Aorta (tissue), 5 donors: ENCODE results near the gene WFDC8. TPM values are rescaled to one million over a fixed set of nuclear protein-coding genes. Genes with fewer than 3 reads are reported as not detected.

ENCODE experiments used
- ATAC-seq: fragments of 200-7000 bp; cut with Tn5 transposase; one replicate; pipeline ENCODE4 v1.9.1; 2022; ENCODE audit warnings: moderate library complexity; ENCODE audit not compliant: low FRiP score
- DNase-seq, 2 donors: peaks; one replicate each; pipeline ENCODE4 v3.0.0-alpha.2; 2020
- H3K27ac ChIP-seq, 2 donors: one replicate each; pipeline ENCODE4 v1.5.1; 2013; ENCODE audit warnings: low read length in 2 of 2, mild to moderate bottlenecking in 2 of 2, moderate library complexity in 2 of 2, control low read depth in 1 of 2, inconsistent platforms in 1 of 2, low read depth in 1 of 2
- H3K27me3 ChIP-seq, 2 donors: one replicate each; pipeline ENCODE4 v1.6.1; 2013; ENCODE audit warnings: control low read depth in 1 of 2, low read length in 1 of 2, mild to moderate bottlenecking in 1 of 2, moderate library complexity in 1 of 2; ENCODE audit not compliant: insufficient read depth in 2 of 2, control insufficient read depth in 1 of 2
- H3K36me3 ChIP-seq, 2 donors: one replicate each; pipeline ENCODE4 v1.6.1; 2013; ENCODE audit warnings: control low read depth in 1 of 2, low read length in 1 of 2, mild to moderate bottlenecking in 1 of 2; ENCODE audit not compliant: insufficient read depth in 2 of 2, control insufficient read depth in 1 of 2
- H3K4me1 ChIP-seq, 2 donors: one replicate each; pipeline ENCODE4 v1.6.1; 2013; ENCODE audit warnings: low read length in 2 of 2, control low read depth in 1 of 2, mild to moderate bottlenecking in 1 of 2, moderate library complexity in 1 of 2; ENCODE audit not compliant: insufficient read depth in 2 of 2, control insufficient read depth in 1 of 2
- H3K4me3 ChIP-seq, 2 donors: one replicate each; pipeline ENCODE4 v1.5.1; 2013; ENCODE audit warnings: low read length in 2 of 2, control low read depth in 1 of 2, mild to moderate bottlenecking in 1 of 2
- H3K9me3 ChIP-seq: one replicate; pipeline ENCODE4 v1.6.1; 2013; ENCODE audit warnings: mild to moderate bottlenecking, low read length; ENCODE audit not compliant: control insufficient read depth
- WGBS, 2 donors: extraction: QIAGEN DNeasy Blood & Tissue Kit; methylation state at CpG; one replicate each; pipeline ENCODE4 v1.1.7; 2013; 5-methylcytosine and 5-hydroxymethylcytosine counted together
- intact Hi-C, 2 donors: fragments of 100-400 bp; cut with DNase I; formaldehyde crosslinking; loops; one replicate each; pipeline versions ENCODE4 v1.14.2 to v1.15.0; 2022
- polyA plus RNA-seq, 2 donors: library from polyadenylated mRNA; stranded (reverse); fragments of 200-250 nt; gene quantifications; one replicate each; pipeline ENCODE4 v1.2.3, GENCODE V29; 2013
- total RNA-seq, 2 donors: library from RNA; stranded (reverse); fragmentation: NEBNext Ultra II Directional; extraction: Animal tissue kit (Norgen Biotek cat#: 25700); gene quantifications; one replicate each; pipeline ENCODE4 v1.2.1, GENCODE V29; 2021
- donor health status: healthy with polysubstance abuse.
- donor health status: Bipolar disorder and iron deficiency.
- donor health status: DM: no; HTN: no; CAD: no.
- donor health status: DM: no; HTN: no; CAD: no.
- donor health status: DM: yes; HTN: yes; CAD: no.

The WFDC8 gene
- total and polyA plus RNA-seq, 4 donors, result not detected

DNA sequence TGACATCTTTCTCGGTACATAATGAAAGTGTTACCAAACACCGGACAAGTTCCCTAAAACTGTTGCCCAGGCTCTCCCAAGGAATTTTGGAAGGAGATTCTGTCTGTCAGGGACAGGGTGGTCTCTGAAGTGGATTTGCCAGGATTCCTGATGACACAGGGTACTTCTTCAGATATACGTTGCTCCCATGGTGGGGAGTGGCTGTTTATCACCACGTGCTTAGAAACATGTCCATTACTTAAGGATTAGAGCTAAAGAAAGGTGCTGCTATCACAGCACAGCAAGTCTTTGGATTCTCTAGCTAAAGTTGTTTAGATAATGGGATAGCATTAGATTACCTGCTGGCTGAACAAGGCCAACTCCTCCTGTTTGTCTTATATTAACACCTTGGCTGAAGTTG lies 70.0 kb downstream of the WFDC8 start:
- H3K4me3 ChIP-seq, result no peak overlapping the region
- H3K4me1 ChIP-seq, result no peaks in the 10 kb centered on the region
- no peaks in the 10 kb centered on the region for H3K27me3 ChIP-seq
- H3K36me3 ChIP-seq, result no peaks in the 10 kb centered on the region
- intact Hi-C loops, result no loop called here
- WGBS, 2 donors, result 69 to 73% methylated on average over 4 of the region's 4 CpGs
- ATAC-seq (no peak), DNase-seq (no peak)
- peaks cover 2% of the 10 kb centered on the region for H3K9me3 ChIP-seq
- no peak overlapping the region for H3K27ac ChIP-seq

DNA sequence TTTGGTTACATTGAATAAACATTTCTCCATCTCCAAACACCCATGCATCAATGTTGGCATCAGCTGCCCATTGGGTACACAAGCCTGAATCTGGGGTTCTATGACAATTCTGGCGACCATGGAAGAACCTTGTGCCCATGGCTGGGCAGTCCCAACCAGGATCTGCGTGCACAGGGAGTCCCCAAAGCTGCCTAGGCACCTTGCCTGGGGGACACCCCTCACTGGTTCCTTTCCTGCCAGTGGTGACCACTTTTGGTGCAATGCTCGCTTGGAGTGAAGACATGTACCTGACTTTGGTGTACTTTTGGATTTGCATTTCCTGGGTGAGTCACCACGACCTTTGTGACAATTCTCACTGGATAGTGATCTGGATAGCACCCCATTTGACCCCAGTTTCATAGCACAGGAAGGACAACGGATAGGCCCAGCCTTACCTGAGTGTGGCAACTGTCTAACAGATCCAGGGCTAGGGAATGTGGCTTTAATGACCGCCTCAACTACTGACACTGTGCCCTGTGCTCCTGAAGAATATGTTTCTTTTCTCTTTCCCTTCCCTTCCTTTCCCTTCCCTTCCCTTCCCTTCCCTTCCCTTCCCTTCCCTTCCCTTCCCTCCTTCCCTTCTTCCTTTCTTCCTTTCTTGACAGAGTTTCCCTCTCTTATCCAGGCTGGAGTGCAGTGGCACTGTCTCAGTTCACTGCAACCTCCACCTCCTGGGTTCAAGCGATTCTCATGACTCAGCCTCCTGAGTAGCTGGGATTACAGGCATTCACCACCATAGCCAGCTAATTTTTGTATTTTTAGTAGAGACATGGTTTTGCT lies 70.8 kb downstream of the WFDC8 start:
- Histone ChIP-seq H3K36me3 (no peaks in the 10 kb centered on the region), H3K27me3 (no peaks in the 10 kb centered on the region), H3K4me3 (no peak overlapping the region), H3K4me1 (no peaks in the 10 kb centered on the region), H3K27ac (no peak overlapping the region), H3K9me3 (no peaks in the 10 kb centered on the region)
- WGBS, 2 donors, result 69 to 70% methylated on average over 7 of the region's 7 CpGs
- no peak for DNase-seq
- intact Hi-C loops, result no loop called here
- no peak for ATAC-seq

DNA sequence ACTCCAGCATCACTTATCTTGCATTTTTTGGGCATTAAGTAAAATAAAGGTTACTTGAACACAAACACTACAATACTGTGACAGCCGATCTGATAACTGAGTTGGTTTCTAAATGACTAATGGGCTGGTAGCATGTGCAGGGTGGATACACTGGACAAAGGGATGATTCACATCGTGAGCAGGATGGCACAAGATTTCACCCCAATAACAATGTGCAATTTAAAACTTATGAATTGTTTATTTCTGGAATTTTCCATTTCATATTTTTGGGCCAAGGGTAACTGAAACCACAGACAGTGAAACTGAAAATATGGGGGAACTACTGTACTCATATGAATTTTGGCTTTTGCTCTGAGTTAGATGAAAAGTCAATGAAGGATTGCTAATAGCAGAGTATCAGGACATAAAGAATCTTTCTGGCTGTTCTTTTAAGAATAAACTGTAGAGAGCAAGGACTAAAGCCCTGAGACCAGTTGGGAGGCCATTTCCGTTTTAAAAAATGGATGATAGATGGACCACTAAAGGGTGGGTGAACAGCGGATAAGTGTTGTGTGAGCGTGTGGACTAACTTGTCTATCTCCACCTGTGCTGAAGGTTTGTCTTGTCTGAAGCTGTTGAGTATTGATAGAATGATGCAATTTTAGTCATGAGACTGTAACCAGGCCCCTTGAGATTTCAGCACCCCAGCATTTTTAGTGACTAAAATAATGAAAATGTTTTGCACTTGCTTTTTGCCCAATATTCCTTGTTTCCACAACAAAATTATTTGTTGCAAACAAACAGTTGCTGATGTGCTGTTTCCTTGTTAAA lies 71.9 kb downstream of the WFDC8 start:
- H3K27ac ChIP-seq, result no peak overlapping the region
- no peaks in the 10 kb centered on the region for H3K4me1 ChIP-seq
- no peak for ATAC-seq
- no peaks in the 10 kb centered on the region for H3K27me3 ChIP-seq
- H3K36me3 ChIP-seq, result no peaks in the 10 kb centered on the region
- no peak overlapping the region for H3K4me3 ChIP-seq
- 77% methylated on average over 5 of the region's 5 CpGs for WGBS, 2 donors
- intact Hi-C loops, result no loop called here
- DNase-seq, result no peak
- H3K9me3 ChIP-seq, result no peaks in the 10 kb centered on the region

DNA sequence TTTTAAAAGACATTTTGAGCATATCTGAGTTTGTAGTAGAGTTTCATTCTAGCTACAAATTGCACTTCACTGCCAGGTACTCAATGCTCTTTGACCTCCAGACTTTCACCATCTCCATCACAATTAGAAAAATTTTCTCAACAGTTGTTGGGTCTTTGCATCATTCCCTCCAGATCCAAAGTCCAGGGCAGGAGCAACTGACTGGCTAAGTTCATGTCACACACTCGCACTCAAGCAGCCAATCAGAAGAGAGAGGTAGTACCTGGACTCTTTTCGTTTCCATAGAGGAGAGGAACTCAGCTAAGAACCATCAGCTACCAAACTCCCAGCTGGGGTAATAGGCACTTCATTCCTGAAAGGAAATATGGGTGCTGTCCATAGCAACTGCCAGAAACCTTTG lies 72.7 kb downstream of the WFDC8 start:
- WGBS, 2 donors, result 78 to 82% methylated on average over 2 of the region's 2 CpGs
- ATAC-seq (no peak), DNase-seq (no peak)
- Histone ChIP-seq H3K4me1 (no peaks in the 10 kb centered on the region), H3K27me3 (no peaks in the 10 kb centered on the region), H3K4me3 (no peak overlapping the region), H3K36me3 (no peaks in the 10 kb centered on the region), H3K27ac (no peak overlapping the region), H3K9me3 (no peaks in the 10 kb centered on the region)
- intact Hi-C loops, result no loop called here

DNA sequence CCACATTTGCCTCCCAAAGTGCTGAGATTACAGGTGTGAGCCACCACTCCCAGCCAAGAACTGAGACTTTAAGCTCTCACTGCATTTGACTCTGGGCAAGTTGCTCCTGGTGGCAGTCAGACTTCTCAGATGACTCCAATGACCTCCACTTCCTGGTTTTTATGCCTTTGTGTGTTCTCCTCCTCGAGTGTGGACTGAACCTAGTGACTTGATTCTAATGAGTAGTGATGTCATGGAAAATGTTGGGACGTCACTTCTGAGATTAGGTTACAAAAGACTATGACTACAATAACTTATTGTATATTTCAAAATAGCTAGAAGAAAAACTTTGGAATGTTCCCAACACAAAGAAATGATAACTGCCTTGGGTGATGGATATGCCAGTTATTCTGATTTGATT lies 75.7 kb downstream of the WFDC8 start:
- H3K36me3 ChIP-seq, result no peaks in the 10 kb centered on the region
- DNase-seq, result no peak
- no peaks in the 10 kb centered on the region for H3K9me3 ChIP-seq
- no peaks in the 10 kb centered on the region for H3K27me3 ChIP-seq
- no peak overlapping the region for H3K27ac ChIP-seq
- no peak for ATAC-seq
- intact Hi-C loops, result no loop called here
- H3K4me1 ChIP-seq, result no peaks in the 10 kb centered on the region
- 27 to 31% methylated on average over 2 of the region's 2 CpGs for WGBS, 2 donors
- H3K4me3 ChIP-seq, result no peak overlapping the region

DNA sequence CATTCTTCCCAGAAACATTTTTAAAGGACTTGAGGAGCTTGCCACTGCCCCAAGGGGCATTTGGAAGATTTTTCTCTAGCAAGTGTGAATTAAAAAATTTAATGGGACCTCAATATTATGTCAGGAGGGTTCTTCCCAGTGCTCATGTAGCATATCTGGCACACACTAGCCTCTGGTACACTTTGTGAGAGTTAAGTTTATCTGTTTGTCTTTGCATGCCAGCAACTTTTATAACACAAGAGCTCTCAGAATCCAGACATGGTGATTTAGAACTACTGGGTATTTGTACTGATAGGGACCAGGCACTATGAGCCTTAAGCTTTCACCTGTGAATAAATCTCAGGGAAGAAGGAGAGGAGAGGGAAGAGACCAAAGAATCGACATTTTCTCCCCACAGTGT lies 76.5 kb downstream of the WFDC8 start:
- no peaks in the 10 kb centered on the region for H3K27me3 ChIP-seq
- H3K4me1 ChIP-seq, result no peaks in the 10 kb centered on the region
- WGBS, 2 donors, result 45 to 65% methylated on average over 1 of the region's 1 CpG
- H3K27ac ChIP-seq, result no peak overlapping the region
- no peaks in the 10 kb centered on the region for H3K9me3 ChIP-seq
- no peak for ATAC-seq
- no peak for DNase-seq
- no peaks in the 10 kb centered on the region for H3K36me3 ChIP-seq
- intact Hi-C loops, result no loop called here
- H3K4me3 ChIP-seq, result no peak overlapping the region

Other genes with a start within 250 kb of the WFDC8 start
- 100 to 1,000 TPM in 1 of 2 donors, 10 to 100 TPM in 1; 51.2 to 114 TPM for gene SDC4, start 230.9 kb downstream of the WFDC8 start, total RNA-seq
- 10 to 100 TPM; 19.2 to 50.6 TPM for gene SDC4, start 230.9 kb downstream of the WFDC8 start, polyA plus RNA-seq
- 10 to 100 TPM; 20.3 to 25.0 TPM for gene SYS1, start 216.1 kb downstream of the WFDC8 start, total RNA-seq
- gene SYS1, start 216.1 kb downstream of the WFDC8 start, polyA plus RNA-seq, result 10 to 100 TPM; 14.3 to 14.4 TPM
- under 1 TPM; 0.66 to 0.91 TPM for gene TP53TG5, start 201.0 kb downstream of the WFDC8 start, total RNA-seq
- gene TP53TG5, start 201.0 kb downstream of the WFDC8 start, polyA plus RNA-seq, result not detected
- 100 to 1,000 TPM; 104 to 123 TPM for gene DBNDD2, start 171.0 kb downstream of the WFDC8 start, total RNA-seq
- 100 to 1,000 TPM; 140 to 231 TPM for gene DBNDD2, start 171.0 kb downstream of the WFDC8 start, polyA plus RNA-seq
- 100 to 1,000 TPM; 113 TPM for gene PIGT, start 163.1 kb downstream of the WFDC8 start, total RNA-seq
- 100 to 1,000 TPM in 1 of 2 donors, 10 to 100 TPM in 1; 69.0 to 151 TPM for gene PIGT, start 163.1 kb downstream of the WFDC8 start, polyA plus RNA-seq
- 1 to 10 TPM; 1.5 to 2.3 TPM for gene WFDC2, start 109.5 kb downstream of the WFDC8 start, total RNA-seq
- 1 to 10 TPM in 1 of 2 donors, under 1 TPM in 1; 0.56 to 1.0 TPM for gene WFDC2, start 109.5 kb downstream of the WFDC8 start, polyA plus RNA-seq
- not detected for gene SPINT3, start 63.7 kb downstream of the WFDC8 start, total RNA-seq
- gene SPINT3, start 63.7 kb downstream of the WFDC8 start, polyA plus RNA-seq, result not detected
- gene WFDC6, start 39.8 kb downstream of the WFDC8 start, total RNA-seq, result not detected
- not detected for gene WFDC6, start 39.8 kb downstream of the WFDC8 start, polyA plus RNA-seq
- not detected for gene EPPIN, start 31.9 kb downstream of the WFDC8 start, total RNA-seq
- gene EPPIN, start 31.9 kb downstream of the WFDC8 start, polyA plus RNA-seq, result not detected
- not detected for gene WFDC10A, start 50.5 kb upstream of the WFDC8 start, total RNA-seq
- gene WFDC10A, start 50.5 kb upstream of the WFDC8 start, polyA plus RNA-seq, result not detected
- not detected for gene WFDC9, start 52.0 kb upstream of the WFDC8 start, total RNA-seq
- not detected for gene WFDC9, start 52.0 kb upstream of the WFDC8 start, polyA plus RNA-seq
- gene WFDC11, start 91.0 kb upstream of the WFDC8 start, total RNA-seq, result not detected
- gene WFDC11, start 91.0 kb upstream of the WFDC8 start, polyA plus RNA-seq, result not detected
- not detected for gene WFDC13, start 122.8 kb upstream of the WFDC8 start, total RNA-seq
- gene WFDC13, start 122.8 kb upstream of the WFDC8 start, polyA plus RNA-seq, result not detected
- not detected for gene WFDC10B, start 125.7 kb upstream of the WFDC8 start, total RNA-seq
- 1 to 10 TPM in 1 of 2 donors, not detected in 1; 1.7 TPM for gene WFDC10B, start 125.7 kb upstream of the WFDC8 start, polyA plus RNA-seq
- not detected for gene SPINT4, start 143.1 kb upstream of the WFDC8 start, total RNA-seq
- gene SPINT4, start 143.1 kb upstream of the WFDC8 start, polyA plus RNA-seq, result not detected
- gene WFDC3, start 212.6 kb upstream of the WFDC8 start, total RNA-seq, result 1 to 10 TPM; 1.6 to 3.6 TPM
- 1 to 10 TPM in 1 of 2 donors, not detected in 1; 1.9 TPM for gene WFDC3, start 212.6 kb upstream of the WFDC8 start, polyA plus RNA-seq
- 10 to 100 TPM; 25.8 to 27.8 TPM for gene DNTTIP1, start 212.7 kb upstream of the WFDC8 start, total RNA-seq
- 10 to 100 TPM; 29.3 to 30.7 TPM for gene DNTTIP1, start 212.7 kb upstream of the WFDC8 start, polyA plus RNA-seq
- 1 to 10 TPM; 1.0 to 1.9 TPM for gene UBE2C, start 233.4 kb upstream of the WFDC8 start, total RNA-seq
- gene UBE2C, start 233.4 kb upstream of the WFDC8 start, polyA plus RNA-seq, result 1 to 10 TPM in 1 of 2 donors, not detected in 1; 5.0 TPM
- not detected for gene TNNC2, start 248.0 kb upstream of the WFDC8 start, total RNA-seq
- gene TNNC2, start 248.0 kb upstream of the WFDC8 start, polyA plus RNA-seq, result 10 to 100 TPM in 1 of 2 donors, 1 to 10 TPM in 1; 1.9 to 26.3 TPM